Thyroid gland (tissue), 4 donors: ENCODE results near the gene OR7G2. TPM values are rescaled to one million over a fixed set of nuclear protein-coding genes. Genes with fewer than 3 reads are reported as not detected.

Source experiments
- DNase-seq, 2 donors: peaks; one replicate each; pipeline ENCODE4 v3.0.0-alpha.2; 2019
- H3K27ac ChIP-seq, 3 donors: fragments of 200-600 bp; sonication (generic); 1 replicate in 2 of 3; 2 replicates in 1 of 3; pipeline ENCODE4 v1.5.1; 2016 to 2019; ENCODE audit warnings: mild to moderate bottlenecking in 1 of 3, moderate library complexity in 1 of 3
- H3K27me3 ChIP-seq: fragments of 200-600 bp; sonication (generic); one replicate; pipeline ENCODE4 v1.5.1; 2019
- H3K36me3 ChIP-seq, 2 donors: fragments of 200-600 bp; sonication (generic); one replicate each; pipeline ENCODE4 v1.5.1; 2016 to 2019
- H3K4me1 ChIP-seq, 2 donors: fragments of 200-600 bp; sonication (generic); one replicate each; pipeline ENCODE4 v1.5.1; 2017 to 2019
- H3K4me3 ChIP-seq, 3 donors: fragments of 200-600 bp; sonication (generic); replicated peaks in 1 of 3; 1 replicate in 2 of 3; 2 replicates in 1 of 3; pipeline ENCODE4 v1.5.1; 2016; ENCODE audit warnings: mild to moderate bottlenecking in 1 of 3
- H3K9me3 ChIP-seq: fragments of 200-600 bp; sonication (generic); one replicate; pipeline ENCODE4 v1.5.1; 2017
- POLR2A ChIP-seq, 2 donors: fragments of 450-650 bp; IDR thresholded peaks; one replicate each; pipeline ENCODE4 v1.6.1; 2017; ENCODE audit warnings: antibody characterized with exemption in 2 of 2, mild to moderate bottlenecking in 2 of 2, moderate library complexity in 1 of 2
- WGBS, 2 donors: methylation state at CpG; one replicate each; pipeline ENCODE4 v1.1.5; 2017; 5-methylcytosine and 5-hydroxymethylcytosine counted together
- intact Hi-C: fragments of 100-400 bp; cut with DNase I; formaldehyde crosslinking; loops from one replicate; pipeline ENCODE4 v1.15.1; 2023
- total RNA-seq, 4 donors: library from RNA; depleted of rRNA; stranded (reverse); fragments of >200 nt; gene quantifications; one replicate each; pipeline ENCODE4 v1.2.3, GENCODE V29; 2016
- TF ChIP-seq, protein P1 (sequence below), 6 experiments: fragments of 200-600 bp in 3 of 6; fragments of 450-650 bp in 3 of 6; sonication (generic) in 3 of 6; IDR thresholded peaks; one replicate each; pipeline ENCODE4 v1.5.1; 2016 to 2019; ENCODE audit warnings: antibody characterized with exemption in 6 of 6, mild to moderate bottlenecking in 2 of 6, inconsistent platforms in 1 of 6, moderate library complexity in 1 of 6

OR7G2 gene
- total RNA-seq, 4 donors from 2014 or later = not detected

DNA sequence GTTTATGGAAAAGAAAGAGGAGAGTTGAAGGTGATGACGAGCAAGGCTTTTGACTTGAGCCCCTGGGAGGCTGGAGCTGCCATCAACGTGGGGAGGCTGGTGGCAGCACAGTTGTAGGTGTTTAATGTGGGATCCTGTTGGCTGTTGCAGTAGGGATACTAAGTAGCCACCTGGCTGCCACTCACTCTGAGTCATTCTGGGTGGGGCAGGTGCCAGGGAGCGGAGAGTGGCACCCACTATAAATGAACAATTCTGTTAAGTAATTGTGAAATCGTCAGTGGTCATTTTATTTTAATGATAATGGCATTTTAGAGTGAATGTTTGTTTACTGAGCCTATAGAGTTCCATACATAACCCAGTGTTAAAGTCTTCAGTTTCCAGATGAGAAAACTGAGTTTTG lies 42.7 kb upstream of the OR7G2 start:
- H3K4me3 ChIP-seq = no peak overlapping the region
- no peak for DNase-seq
- peaks cover 0 to 4% of the 10 kb centered on the region in 2 donors for H3K36me3 ChIP-seq
- no peaks in the 10 kb centered on the region for H3K4me1 ChIP-seq
- 94 to 95% methylated on average over 4 of the region's 4 CpGs for WGBS, 2 donors
- intact Hi-C loops = no loop called here
- H3K27me3 ChIP-seq = no peaks in the 10 kb centered on the region
- no peaks in the 10 kb centered on the region for H3K9me3 ChIP-seq
- no peak overlapping the region for H3K27ac ChIP-seq
- no peak for TF ChIP-seq POLR2A (IDR thresholded peaks at IDR 0.05)
- TF ChIP-seq, protein P1, sequence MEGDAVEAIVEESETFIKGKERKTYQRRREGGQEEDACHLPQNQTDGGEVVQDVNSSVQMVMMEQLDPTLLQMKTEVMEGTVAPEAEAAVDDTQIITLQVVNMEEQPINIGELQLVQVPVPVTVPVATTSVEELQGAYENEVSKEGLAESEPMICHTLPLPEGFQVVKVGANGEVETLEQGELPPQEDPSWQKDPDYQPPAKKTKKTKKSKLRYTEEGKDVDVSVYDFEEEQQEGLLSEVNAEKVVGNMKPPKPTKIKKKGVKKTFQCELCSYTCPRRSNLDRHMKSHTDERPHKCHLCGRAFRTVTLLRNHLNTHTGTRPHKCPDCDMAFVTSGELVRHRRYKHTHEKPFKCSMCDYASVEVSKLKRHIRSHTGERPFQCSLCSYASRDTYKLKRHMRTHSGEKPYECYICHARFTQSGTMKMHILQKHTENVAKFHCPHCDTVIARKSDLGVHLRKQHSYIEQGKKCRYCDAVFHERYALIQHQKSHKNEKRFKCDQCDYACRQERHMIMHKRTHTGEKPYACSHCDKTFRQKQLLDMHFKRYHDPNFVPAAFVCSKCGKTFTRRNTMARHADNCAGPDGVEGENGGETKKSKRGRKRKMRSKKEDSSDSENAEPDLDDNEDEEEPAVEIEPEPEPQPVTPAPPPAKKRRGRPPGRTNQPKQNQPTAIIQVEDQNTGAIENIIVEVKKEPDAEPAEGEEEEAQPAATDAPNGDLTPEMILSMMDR (IDR thresholded peaks at IDR 0.05) = no peak

DNA sequence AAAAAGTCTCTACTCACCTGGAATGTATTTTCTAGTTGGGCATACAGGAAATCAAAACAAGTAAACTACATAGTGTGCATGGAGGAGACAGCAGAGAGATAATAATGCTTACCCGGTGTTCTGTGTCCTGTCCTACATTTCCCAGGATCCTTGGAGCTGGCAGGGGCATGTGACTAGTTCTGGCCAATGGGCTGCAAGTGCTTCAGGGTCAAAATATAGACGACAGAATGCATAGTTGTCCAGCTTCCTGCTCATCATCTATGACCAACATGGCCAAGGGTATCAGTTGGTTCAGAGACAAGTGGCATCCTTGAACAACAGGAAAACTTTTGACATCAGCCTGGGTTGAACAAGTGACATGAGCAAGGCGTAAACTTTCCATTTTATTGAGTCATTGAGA lies 41.4 kb upstream of the OR7G2 start:
- Histone ChIP-seq H3K27ac (no peak overlapping the region), H3K4me1 (no peaks in the 10 kb centered on the region), H3K36me3 (peaks cover 0 to 4% of the 10 kb centered on the region in 2 donors), H3K4me3 (no peak overlapping the region), H3K27me3 (no peaks in the 10 kb centered on the region), H3K9me3 (no peaks in the 10 kb centered on the region)
- intact Hi-C loops = no loop called here
- 98 to 100% methylated on average over 3 of the region's 3 CpGs for WGBS, 2 donors
- no peak for DNase-seq
- no peak for TF ChIP-seq POLR2A (IDR thresholded peaks at IDR 0.05)
- TF ChIP-seq, protein P1 (IDR thresholded peaks at IDR 0.05) = no peak

DNA sequence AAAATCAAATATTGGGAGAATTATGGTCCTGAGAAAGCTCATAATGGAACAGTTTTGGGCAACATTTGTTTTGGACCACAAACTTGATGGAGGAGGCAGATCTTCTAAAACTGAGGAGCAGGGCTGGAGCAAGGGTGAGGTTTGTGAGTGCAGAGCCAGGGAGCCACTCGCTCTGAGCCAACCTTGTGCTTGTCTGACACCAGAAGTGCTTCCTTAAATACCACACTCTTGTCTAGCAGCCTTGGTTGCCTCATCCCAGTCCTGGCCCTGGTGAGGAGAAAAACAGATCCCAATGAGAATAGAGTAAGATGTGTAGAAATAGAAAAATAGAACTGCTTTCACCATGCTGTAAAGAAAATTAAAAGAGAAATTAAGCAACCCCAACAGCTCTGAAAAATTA lies 39.6 kb upstream of the OR7G2 start:
- intact Hi-C loops = no loop called here
- peaks cover under 1 to 3% of the 10 kb centered on the region in 2 donors for H3K4me1 ChIP-seq
- no peak overlapping the region for H3K4me3 ChIP-seq
- H3K27ac ChIP-seq = no peak overlapping the region
- no peaks in the 10 kb centered on the region for H3K36me3 ChIP-seq
- no peak for DNase-seq
- no peaks in the 10 kb centered on the region for H3K9me3 ChIP-seq
- WGBS, 2 donors = 94 to 95% methylated on average over 1 of the region's 1 CpG
- H3K27me3 ChIP-seq = no peaks in the 10 kb centered on the region
- TF ChIP-seq, protein P1 (IDR thresholded peaks at IDR 0.05) = no peak
- no peak for TF ChIP-seq POLR2A (IDR thresholded peaks at IDR 0.05)

DNA sequence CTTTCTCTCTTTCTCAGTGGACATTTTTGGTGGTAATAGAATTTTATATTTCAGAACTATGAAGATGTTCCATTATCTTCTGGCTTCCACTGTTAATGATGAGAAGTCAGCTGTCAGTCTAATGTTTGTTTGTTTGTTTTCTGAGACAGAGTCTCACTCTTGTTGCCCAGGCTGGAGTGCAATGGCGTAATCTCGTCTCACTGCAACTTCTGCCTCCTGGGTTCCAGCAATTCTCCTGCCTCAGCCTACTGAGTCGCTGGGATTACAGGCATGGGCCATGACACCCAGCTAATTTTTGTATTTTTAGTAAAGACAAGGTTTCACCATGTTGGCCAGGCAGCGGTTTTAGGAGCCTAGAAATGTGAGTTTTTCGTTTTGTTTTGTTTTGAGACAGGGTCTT lies 37.6 kb upstream of the OR7G2 start:
- peaks cover 6 to 10% of the 10 kb centered on the region in 2 donors for H3K4me1 ChIP-seq
- H3K27me3 ChIP-seq = no peaks in the 10 kb centered on the region
- WGBS, 2 donors = 96 to 98% methylated on average over 5 of the region's 5 CpGs
- TF ChIP-seq POLR2A (IDR thresholded peaks at IDR 0.05) = no peak
- TF ChIP-seq, protein P1 (IDR thresholded peaks at IDR 0.05) = no peak
- H3K36me3 ChIP-seq = no peaks in the 10 kb centered on the region
- H3K4me3 ChIP-seq = no peak overlapping the region
- DNase-seq = no peak
- H3K27ac ChIP-seq = no peak overlapping the region
- intact Hi-C loops = no loop called here
- no peaks in the 10 kb centered on the region for H3K9me3 ChIP-seq

DNA sequence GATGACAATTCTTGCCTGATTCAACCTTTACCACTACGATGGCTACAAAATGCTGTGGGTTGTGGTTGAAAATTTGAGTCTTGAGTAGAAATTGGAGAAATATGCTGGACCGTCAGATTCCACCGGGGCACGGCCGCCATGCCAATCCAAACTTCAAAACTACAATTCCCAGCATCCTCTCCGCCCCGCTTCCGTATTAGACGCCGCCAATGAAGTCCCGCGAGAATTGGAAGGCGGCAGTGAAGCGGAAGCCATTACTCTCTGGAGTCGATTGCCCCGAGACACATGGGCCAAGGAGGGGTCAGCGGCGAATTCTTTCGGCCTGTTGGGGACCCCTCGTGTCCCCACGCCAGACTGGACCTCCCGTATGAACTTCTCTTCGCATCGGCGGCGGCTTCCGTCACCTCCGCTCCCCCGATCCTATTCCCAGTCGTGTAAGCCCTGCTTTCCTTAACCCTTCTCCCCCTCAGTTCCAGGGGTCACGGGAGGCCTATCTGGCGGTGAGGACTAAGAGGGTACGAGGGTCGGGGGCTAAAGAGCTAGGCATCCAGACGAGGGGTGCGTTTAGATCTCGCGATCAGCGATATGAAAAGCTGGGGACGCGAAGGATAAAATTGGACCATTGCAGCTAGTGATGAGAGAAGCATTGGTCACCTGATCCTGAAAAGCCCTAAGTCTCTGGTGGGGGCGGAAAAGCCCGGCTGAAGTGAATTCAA lies 33.0 kb upstream of the OR7G2 start, which contains the start of gene ZNF317:
Gene ZNF317, plus strand, starts transcription at position 239 of the 716 bp plus-strand sequence. CDS start 15,620 bp downstream, outside the sequence.
- Histone ChIP-seq H3K4me1 (peaks cover 6 to 10% of the 10 kb centered on the region in 2 donors), H3K9me3 (no peaks in the 10 kb centered on the region), H3K4me3 (peak within 1 kb of the TSS; percentile 66 to 94 (median 88)), H3K27me3 (no peaks in the 10 kb centered on the region), H3K27ac (peak within 1 kb of the TSS; percentile 67 to 85 (median 71)), H3K36me3 (no peaks in the 10 kb centered on the region)
- peak; percentile 93 to 94 for DNase-seq
- peak in 1 of 2 donors; percentile 72 for TF ChIP-seq POLR2A (IDR thresholded peaks at IDR 0.05)
- TF ChIP-seq, protein P1 (IDR thresholded peaks at IDR 0.05) = no peak
- intact Hi-C loops = no loop called here
- WGBS, 2 donors = 1 to 2% methylated on average over 40 to 41 of the region's 43 CpGs
